T1000 (cell line): ENCODE measurements around the gene S1PR1.

Experiments
- DNase-seq: peaks from one replicate; lab custom pipeline; 2025; ENCODE audit warnings: mixed read lengths; lab: John Stamatoyannopoulos, UW

Gene S1PR1

DNA sequence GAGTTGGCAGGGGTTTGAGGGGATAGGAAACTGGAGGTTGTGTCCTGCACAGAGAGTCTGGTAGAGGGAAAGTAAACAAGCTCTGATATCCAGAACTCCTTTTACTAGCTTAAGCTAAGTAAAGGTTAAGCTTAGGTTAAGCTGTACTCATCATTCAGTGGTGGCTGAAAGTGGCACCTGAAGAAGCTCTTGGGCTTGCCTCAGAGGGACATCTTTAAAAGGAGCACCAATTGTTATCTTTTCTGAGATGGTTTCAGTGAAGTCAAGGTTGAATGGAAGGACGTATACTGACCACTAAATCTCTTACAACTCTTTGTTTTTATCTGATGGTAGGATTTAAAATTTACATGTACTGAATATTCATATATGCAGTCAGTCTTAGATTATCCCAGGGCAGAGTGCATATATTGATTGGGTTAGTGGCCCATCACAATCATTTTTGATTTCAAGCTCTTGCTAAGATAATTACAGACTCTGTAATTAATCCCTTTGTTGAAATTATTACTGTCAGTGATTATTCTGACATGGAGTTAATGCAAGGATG, 43.3 kb downstream of the S1PR1 start:
- DNase-seq = no peak

DNA sequence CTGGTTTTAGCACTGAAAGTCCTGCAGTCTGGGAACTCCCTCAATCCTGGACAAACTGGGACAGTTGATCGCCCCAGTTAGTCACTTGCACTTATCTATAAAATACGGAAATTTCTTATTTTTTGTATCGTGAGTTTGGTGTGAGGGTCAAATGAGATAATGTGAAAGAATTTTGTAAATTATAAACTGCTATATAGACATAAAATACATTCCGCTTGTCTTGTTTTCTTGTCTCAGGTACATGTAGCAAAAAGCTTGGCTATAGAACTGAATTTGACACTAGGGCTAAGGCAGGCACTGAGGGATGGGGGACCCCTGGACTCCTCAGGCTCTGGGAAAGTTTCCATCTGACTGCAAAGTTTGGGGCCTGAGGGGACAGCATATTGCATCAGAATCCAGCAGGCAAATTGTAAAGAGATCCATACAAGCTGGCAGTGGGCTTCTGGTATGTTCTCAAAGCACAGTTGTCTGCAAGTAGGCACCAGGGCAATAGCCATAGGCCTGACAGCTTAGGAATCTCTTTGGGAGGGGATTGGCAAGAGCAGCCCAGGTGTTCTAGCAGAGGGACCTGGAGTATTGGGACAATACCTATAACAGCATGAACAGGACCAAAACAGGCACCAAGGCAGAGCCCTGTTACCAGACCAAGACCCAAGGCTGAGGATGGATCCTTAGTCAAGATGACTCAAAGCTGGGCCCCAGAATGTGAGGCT, 44.3 kb downstream of the S1PR1 start:
- no peak for DNase-seq

- no peak for DNase-seq
Observed at GRCh38 chr1:101281751-101282150, 44.9 kb downstream of the S1PR1 start.

GRCh38 chr1:101282314-101283038, 45.7 kb downstream of the S1PR1 start:
- DNase-seq = no peak

DNA sequence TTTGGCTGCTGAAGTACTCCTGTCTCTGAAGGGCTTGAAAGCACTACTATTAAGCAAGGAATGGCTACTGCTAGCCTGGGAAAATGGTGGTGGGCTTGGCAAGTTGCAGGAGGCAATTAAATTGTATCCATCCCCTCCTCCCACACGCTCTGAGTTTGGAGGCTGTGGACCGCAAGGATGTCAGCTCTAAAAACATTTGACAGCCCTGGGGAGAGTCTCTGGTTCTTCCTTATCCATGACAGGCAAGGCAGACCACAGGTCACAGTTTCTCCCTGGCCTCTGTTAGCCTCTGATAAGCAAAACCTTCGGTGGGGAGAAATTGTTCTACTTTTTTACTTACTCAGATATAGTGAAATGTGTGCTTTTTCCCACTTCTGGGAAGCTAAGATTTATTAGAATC, 46.6 kb downstream of the S1PR1 start:
- no peak for DNase-seq

DNA sequence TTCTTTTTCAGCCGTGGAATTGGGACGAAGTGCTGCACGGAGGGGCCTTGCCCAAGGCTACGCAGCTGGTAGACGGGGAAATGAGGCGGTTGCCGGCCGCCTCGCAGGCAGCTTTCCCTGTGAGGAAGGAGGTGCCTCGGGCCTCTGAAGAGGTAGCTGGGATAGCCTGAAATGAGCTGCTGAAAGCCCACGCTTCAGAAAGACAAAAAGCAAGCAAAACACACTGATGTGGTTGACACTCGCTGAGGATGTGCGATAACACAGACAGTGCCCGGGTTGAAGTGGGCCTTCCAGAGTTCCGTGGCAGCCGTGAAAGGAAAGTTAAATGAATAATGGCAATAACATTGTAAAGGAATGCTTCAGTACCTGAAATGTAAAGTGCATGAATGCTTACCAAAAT, 47.2 kb downstream of the S1PR1 start:
- no peak for DNase-seq

- DNase-seq = no peak
Observed at GRCh38 chr1:101284622-101285218, 47.9 kb downstream of the S1PR1 start.

DNA sequence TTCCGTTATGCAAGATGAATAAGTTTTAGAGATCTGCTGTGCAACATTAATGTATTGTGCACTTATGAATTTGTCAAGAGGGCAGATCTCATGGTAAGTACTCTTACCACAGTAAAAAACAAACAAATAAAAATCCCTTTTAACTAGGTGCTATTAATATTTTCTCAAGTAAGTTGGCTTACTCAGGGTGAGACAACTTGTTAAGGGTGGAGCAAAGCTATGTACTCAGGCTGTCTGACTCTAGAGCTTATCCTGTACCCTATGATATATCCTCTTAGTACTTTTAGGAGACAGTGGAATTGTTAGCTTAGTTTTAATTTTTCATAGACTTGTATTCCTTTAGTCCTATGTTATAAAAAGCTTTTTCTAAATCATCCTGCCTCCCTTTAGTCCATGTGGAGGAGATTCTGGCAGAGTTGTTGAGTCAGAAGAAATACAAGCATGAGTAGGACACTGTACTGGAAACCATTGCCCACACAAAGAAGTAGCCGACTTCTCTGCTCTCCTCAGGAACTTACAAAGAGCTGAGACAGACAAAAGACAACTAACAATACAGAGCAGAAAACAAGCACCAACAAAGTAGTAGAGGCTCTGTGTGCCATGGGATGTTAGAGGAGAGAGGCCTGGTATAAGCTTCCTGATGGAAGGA, 49.2 kb downstream of the S1PR1 start:
- no peak for DNase-seq

DNA sequence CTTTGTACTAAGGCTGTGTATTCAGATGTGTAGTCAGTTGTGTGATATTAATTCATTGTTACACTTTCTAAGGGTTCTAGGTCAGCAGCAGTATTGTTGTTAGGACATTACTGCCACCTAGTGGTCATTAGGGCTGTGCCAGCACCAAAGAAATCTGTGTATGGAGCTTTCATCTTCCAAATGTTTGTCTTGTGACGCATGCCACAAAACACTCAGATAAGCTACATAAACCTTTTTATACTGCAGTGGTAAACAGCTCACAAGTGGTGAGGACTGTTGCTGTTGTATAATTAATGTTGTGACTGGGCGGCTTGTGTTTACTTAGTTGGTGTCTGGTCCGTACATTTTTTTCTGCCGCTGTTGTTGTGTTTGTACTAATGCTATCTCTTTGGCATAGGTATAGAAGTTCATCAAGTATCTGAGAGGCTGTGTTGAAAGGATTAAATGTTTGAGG, 51.7 kb downstream of the S1PR1 start:
- peak; percentile 75 for DNase-seq

GRCh38 chr1:101290119-101290921, 53.5 kb downstream of the S1PR1 start:
- no peak for DNase-seq
